D721Med (cell line): Measurements from ENCODE around the gene GUK1.

Experiments used
- DNase-seq: peaks from one replicate; pipeline ENCODE4 v3.0.0; 2011; ENCODE audit warnings: low spot score; ENCODE audit not compliant: insufficient read length
- FAIRE-seq: peaks from 2 replicates; lab custom pipeline; 2011; peaks lifted over from hg19 to GRCh38; lab: Jason Lieb, UNC
- TF ChIP-seq, protein P1 (sequence below): IDR thresholded peaks from 2 replicates; pipeline ENCODE4 v1.5.1; 2012; ENCODE audit warnings: mild to moderate bottlenecking, control low read depth; ENCODE audit not compliant: insufficient read depth; ENCODE audit errors: missing control alignments

Gene GUK1

DNA sequence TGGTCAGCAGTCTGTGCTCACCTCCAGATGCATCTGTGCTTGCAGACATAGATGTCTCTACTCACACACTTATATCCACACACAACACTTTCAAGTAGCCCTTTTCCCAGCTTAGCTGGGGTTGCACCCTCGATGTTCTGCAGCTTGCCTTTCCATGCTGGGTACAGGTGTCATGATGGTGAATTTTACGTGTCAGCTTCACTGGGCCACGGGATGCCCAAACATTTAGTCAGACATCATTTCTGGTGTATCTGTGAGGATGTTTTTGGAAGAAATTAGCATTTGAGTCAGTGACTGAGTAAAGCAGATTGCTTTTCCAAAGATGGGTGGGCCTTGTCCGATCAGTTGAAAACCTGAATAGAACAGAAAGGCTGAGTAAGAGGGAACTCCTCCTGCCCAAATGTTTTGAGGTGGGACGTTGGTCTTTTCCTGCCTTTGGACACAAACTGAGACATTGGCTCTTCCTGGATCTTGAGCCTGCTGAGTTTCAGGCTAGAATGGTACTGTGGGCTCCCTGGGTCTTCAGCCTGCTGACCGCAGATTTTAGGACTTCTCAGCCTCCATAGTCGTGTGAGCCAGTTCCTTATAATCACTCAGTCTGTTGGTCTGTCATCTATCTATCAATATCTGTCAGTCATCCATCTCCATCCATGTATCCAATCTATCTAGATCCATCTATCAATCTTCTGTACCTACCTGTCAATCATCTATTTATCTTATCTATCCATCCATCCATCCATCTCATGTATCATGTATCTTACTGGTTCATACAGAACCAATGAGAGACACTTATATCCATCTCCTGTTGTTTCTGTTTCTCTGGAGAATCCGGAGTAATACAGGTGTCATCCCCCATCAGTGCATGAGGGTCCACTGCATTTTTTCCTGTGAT is 55.1 kb downstream of the GUK1 start:
- FAIRE-seq = no peak
- TF ChIP-seq, protein P1, sequence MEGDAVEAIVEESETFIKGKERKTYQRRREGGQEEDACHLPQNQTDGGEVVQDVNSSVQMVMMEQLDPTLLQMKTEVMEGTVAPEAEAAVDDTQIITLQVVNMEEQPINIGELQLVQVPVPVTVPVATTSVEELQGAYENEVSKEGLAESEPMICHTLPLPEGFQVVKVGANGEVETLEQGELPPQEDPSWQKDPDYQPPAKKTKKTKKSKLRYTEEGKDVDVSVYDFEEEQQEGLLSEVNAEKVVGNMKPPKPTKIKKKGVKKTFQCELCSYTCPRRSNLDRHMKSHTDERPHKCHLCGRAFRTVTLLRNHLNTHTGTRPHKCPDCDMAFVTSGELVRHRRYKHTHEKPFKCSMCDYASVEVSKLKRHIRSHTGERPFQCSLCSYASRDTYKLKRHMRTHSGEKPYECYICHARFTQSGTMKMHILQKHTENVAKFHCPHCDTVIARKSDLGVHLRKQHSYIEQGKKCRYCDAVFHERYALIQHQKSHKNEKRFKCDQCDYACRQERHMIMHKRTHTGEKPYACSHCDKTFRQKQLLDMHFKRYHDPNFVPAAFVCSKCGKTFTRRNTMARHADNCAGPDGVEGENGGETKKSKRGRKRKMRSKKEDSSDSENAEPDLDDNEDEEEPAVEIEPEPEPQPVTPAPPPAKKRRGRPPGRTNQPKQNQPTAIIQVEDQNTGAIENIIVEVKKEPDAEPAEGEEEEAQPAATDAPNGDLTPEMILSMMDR = no peak
- no peak for DNase-seq

DNA sequence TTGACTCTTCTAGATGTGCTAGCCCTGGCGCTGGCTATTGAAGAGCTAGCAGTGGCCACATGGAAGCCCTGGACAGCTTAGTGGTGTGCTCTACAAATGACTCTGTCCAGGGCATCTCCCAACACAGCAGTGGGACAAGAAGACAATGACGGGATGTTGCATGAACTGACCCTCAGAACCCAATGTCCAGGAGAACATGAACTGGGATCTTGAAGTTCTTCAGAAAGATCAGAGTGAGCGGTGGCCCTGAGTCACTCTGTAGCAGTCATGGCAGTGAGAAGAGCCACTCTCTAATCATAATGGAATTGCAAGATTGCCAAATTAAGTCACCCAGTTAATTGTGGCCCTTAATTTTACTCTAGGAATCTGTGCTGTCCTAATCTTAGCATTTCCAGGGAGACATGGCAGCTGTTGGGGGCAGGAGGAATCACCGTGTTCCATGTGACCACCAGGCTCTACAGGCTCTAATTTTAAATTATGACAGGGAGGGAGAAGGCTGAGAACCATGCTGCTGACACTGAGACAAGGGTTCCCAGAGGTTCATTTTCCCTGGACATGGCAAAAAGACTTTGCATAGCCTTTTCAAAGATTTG is 57.6 kb downstream of the GUK1 start:
- no peak for DNase-seq
- TF ChIP-seq, protein P1 = no peak
- no peak for FAIRE-seq
